HG02763 (cell line): Measurements from ENCODE around the gene CTSH.
A peak's percentile ranks its signal among the peaks of the same experiment; 100 is the strongest.

ENCODE experiments used
- ATAC-seq: cut with Tn5 transposase; IDR thresholded peaks from one replicate; pipeline ENCODE4 v1.9.1; 2021; ENCODE audit warnings: mild to moderate bottlenecking, moderate library complexity; ENCODE audit not compliant: unreplicated experiment

The CTSH gene

DNA sequence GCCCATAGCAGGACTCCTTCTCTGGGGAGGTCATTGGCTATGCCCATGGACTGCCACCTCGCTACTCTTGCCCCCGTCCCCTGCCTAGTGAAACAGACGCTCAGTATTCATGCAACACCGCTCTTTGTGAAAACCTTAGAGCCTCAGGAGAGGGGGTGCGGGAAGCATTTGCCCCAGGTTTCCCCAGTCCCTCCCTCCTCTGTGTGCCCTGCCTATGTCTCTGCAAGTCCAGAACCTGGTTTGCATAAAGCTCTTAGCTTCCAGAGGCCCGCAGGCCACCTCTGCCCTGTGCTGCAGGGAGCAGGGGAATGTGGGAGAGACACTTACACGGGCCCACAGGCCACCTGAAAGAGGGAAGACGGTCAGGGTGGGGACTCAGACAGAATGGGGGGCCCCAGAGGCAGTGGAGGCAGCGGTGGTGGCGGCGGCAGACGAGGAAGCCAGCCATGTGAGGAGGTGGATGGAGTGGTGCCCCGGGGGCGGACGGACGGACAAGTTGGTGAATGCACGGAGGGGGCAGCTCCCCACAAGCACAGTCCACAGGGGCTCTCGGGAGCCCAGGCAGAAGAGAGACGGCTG lies 33.8 kb upstream of the CTSH start:
- no peak for ATAC-seq

DNA sequence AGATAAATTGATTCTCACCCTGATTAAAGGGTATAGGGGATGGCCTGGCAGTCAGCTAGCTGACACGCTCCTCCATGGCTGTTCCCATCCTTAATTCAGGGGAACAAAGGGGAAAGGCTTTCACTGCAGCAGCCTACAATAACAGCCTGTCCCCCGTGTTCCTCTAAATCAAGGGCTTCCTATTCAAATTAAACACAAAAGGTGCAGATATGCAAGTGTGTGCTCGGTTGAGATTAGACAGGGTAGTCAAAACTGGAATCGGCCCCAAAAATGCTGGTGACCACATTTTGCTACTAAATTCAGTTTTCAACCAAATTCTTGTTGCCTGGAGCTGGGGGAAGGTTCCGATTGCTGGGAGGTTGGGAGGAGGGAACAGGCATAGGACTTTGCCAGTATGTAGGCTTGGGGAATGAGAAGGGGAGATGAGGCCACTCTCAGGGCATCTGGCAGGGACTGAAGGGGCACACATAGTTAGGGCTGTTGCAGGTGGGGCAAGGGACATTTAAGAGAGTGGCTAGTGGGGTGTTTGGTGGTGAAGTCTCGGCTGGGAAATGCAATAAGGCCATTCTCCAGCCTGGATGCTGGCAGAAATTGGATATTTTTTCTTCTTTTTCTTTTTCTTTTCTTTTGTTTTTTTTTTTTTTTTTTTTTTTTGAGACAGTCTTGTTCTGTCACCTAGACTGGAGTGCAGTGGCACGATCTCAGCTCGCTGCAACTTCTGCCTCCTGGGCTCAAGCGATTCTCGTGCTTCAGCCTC lies 32.9 kb upstream of the CTSH start:
- ATAC-seq: peak; percentile 20

DNA sequence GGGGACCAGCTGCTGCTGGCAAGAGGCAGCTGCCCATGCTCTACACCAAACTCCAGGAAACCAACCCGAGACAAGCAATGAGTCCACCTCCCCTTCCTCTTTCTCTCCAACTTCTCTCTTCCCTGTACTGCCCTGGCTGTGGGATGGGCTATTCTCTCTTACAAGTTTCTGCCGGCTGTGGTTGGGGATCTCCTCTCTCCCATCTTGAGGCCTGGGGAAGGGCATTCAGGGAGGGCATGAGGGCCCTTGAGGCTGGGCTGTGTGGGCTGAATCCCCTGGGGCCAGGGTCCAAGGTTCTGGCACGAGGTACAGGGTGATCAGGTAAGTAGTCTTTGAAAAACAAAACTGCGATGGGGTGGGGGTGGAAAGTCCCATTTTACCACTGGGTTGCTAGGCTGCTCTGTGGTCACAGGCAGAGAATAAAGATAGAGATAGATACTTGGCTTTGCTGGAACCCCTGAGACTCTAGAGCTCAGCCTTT lies 32.3 kb upstream of the CTSH start:
- peak; percentile 70 for ATAC-seq

DNA sequence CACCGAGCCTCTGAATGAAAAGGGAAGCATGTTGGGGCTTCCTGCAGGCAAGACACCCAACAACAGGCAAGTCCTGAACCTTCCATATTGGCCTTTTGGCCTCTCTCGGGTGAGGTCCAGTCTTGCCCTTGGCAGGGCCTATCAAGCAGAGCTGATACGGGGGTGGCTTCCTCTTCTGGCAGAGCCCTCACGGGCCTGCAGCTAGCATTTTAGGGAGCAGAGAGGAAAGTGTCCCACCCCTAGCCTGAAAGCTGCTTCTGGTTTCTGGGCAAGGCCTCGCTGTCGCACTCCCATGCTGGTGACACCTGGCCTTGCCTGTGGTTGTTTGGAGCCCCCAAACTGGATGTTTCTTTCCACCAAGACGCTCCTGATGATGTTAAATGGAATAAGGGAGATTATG lies 31.8 kb upstream of the CTSH start:
- no peak for ATAC-seq

DNA sequence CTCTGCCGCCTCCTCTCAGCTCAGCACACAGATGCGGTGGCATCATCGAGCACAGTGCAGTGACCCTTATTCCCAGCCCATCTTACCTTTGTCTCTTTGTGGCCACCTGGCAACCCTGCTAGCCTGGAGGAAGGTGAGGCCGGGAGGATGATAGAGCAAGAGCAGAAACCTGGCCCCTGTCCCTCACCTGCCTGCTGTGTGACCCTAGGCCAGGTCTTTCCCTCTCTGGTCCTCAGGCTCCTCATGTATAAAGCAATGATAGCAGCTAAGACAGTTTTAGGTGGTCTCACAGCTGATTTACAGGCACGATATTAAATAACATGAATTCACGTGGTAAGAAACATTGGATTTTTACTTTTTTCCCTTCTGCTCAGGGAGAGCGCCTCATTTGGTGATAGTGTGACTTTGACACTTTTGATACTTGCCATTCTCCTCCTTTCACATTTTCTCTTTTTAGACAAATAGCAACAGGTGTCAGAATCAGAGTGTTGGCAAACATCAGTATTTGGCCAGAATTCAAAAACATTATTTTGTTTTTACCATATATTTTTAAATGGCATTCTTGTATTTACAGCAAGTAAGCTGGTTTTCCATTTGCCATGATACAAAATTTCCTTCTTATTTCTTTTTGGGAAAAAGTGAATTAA lies 29.5 kb upstream of the CTSH start:
- no peak for ATAC-seq

DNA sequence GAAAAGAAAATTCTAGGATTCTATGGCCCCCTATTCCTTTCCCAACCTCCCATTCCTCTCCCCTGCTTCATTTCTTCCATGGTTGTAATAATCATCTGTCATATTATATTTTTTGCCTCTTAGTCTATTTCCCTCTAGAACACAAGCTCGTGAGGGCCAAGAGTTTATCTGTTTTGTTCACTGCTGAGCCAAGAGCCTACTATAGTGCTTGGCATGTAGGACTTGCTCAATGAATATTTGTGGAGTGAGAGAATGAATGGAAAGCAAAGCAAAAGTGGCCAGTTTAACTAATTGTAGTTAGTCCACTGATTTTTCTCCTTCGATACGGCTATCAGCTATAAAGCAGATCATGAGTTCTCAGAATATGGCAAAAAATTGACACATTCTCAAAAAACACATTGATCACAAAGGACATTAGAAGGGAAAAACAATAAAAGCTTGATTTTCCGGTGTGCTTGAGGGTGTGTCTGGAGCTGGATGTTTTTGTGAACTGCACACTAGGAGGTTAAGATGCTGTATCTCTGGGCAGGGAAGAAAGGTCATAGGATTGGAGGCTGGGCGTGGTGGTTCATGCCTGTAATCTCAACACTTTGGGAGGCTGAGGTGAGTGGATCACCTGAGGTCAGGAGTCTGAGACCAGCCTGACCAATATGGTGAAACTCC lies 25.0 kb upstream of the CTSH start:
- ATAC-seq: no peak

DNA sequence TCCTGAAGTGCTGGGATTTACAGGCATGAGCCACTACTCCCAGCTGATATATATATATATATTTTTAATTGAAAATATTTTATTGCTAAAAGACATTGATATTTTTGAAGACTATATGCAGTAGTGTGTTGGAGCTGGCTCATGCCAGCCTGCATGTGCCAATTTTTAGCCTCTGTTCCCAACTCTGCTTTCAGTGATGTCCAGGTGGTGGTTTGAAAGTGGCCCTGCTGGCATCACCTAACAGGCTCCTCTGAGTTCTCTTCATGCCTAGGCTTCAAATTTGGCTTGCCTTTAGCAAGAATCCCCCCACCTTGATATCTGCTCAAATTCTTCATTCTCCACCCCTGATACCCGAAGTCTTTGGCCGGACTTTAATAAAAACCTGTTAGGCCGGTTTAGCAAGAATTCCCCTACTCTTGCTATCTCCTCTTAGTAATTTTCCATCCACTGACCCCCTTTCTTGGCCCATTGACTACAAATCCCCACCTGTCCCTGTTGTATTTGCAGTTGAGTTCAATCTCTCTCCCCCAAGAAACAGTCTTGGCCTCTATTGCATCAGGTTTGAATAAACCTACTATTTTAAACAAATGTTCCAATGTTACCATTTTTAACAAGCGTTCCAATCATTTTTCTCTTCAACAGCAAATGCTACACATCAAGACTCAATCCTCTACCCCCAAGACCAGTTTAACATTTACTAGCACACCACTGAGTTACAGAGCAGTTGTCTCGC lies 23.9 kb upstream of the CTSH start:
- no peak for ATAC-seq

DNA sequence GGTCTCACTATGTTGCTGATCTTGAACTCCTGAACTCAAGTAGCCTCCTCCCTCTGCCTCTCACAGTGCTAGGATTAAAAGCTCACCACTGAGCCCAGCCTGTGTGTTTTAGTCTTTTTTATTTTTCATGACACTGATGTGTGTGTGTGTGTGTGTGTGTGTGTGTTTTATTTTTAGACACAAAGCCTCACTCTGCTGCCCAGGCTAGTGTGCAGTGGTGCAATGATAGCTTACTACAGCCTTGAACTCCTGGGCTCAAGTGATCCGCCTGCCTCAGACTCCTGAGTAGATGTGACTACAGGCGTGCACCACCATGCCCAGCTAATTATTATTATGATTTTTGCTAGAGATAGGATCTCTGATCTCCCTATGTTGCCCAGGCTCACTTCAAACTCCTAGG lies 23.3 kb upstream of the CTSH start:
- no peak for ATAC-seq

DNA sequence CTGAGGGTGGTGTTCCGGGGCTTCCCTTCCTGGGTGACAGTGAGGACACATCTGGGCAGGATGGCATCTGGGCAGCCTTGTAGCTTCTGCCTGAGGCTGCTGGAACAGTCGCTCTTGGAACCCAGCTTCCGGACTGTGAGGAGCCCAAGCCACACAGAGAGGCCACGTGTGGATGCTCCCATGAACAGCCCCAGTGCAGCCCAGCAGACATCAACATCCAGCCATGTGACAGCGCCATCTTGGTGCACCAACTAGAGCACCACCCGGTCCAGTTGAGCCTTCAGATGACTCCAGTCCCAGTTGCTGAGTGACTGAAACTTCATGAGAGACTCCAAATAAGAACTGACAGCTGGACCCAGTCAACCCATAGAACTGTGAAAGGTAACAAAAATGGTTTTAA lies 15.5 kb upstream of the CTSH start:
- no peak for ATAC-seq

DNA sequence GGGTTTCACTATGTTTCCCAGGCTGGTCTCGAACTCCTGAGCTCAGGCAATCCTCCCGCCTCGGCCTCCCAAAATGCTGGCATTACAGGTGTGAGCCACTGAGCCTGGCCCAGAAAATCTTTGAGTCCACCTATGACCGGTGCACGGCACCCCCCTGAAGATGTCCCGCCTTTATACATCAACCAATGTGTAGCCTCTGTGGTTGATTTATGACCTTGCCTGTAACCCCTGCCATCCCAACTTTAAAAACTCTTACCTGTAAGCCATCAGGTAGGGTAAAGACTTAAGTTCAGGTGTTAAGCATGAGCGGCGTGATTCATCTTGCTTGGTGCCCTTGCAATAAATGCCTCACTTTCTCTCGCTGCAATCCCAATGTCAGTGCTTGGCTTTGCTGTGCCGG lies 14.5 kb upstream of the CTSH start:
- ATAC-seq: no peak

DNA sequence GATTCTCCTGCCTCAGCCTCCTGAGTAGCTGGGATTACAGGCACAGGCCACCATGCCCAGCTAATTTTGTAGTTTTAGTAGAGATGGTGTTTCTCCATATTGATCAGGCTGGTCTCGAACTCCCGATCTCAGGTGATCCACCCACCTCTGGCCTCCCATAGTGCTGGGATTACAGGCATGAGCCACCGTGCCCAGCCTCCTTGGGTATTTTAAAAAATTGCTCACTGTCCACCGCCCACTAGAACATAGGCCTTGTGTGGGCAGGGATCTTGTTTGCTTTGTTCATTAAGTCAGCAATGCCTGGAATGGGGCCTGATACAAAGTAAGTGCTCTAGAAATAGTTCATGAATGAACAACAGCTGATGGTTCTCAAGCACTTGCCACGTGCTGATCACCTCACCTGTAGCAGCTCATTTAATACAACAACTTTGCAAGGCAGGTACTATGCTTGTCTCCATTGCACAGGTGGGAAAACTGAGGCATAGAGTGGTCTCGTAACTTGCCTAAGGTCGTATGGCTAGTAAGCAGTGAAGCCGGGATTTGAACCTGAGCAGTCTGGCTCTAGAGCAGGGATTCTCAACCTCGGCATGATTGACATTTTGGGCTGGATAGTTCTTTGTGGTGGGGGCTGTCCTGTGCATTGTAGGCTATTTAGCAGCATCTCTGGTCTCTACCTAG lies 12.7 kb upstream of the CTSH start:
- ATAC-seq: no peak

DNA sequence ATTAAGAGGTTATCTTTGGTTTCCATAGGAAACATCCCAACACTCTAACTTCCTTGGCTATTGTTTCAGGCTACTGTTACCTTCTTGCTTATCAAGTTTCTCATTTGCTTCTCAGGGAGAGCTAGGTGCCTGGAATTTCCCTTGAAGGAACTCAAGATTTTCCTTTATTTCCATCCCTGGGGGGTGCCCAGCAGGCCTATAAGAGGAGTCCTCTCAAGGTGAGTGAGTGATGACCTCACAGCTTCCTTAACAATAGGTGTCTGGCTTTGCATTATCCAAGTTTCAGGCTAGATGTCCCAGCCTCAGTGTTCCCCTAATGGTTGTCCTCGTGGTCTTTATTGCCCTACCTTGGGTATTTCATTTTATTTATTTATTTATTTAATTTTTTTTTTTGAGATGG lies 12.1 kb upstream of the CTSH start:
- ATAC-seq: no peak

DNA sequence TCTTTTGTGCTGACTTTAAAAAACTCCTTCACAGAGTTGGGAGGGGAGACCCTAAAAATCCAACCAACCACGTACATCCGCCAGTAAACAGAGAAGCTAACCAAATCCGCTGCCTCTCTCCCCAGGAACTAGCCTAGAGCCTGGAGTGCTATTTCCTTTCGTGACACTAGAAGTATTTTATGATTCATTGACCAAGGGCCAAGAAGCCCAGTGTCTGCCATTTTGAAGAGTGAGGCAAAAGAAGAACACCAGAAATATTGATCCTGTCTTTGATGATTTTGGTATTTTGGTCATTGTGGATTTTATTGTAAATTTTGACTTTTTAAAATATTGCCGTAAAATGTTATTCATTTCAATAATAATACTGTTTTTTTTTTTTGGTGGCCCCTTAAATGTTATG lies 10.5 kb upstream of the CTSH start:
- no peak for ATAC-seq

DNA sequence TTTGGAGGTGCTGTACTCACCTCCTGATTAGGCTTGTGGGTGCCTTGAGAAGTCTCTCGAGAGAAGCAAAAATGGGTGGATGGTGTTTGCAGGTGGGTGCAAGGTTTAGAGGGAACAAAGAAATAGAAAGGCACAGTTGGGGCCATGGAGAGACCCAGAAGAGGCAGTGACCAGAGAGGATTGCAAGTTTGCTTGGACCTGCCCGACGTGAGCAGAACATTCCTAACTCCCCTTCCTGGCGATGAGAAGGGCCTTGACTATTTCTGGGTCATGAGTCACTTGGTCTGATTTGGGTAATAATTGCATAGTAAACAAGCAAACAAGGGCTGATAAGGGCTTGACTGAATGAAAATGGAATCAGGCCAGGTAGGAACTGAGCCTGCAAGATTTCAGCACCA lies 7.0 kb upstream of the CTSH start:
- ATAC-seq: no peak

DNA sequence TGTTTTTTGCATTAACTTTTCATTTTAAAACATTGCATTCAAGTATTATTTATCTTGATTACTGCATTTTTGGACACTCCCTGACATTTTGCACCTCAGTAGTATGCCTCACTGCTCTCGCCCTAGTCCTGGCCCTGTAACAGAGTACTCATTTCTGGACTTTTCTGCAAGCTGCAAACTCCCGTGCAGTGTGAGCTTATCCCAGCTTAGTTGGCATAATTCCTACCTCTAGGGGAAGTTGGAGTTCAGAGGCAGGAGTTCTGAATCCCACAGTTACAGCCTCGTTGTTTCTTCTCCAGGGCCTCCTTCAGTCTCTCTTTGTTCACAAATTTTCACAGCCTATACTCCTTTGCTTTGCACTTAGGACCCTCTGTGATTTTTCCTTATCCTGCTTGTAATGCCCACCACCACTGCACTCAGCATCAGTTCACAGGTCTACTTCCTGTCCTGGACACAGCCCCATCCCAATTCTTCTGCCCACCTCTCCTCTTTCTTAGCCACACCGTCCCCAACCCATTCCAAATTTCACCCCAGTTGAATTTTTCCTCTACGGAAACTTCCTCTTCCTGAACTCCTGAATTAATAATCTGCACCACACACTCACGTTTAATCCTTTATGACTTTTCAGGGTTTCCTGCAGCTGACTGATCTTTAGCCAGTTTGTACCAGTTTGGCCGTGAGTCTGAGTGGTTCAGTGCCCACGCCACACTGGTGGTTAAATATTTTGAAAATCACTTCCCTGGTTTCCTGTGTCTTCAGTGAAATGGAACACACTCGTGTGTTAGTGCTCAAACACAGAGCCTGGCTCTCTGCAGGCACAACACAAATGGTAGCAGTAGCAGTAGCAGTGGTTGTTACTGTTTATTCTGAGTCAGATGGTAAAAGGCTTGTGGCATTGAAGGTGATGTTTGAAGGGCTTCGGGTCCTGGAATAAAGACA lies 6.3 kb upstream of the CTSH start:
- ATAC-seq: no peak

DNA sequence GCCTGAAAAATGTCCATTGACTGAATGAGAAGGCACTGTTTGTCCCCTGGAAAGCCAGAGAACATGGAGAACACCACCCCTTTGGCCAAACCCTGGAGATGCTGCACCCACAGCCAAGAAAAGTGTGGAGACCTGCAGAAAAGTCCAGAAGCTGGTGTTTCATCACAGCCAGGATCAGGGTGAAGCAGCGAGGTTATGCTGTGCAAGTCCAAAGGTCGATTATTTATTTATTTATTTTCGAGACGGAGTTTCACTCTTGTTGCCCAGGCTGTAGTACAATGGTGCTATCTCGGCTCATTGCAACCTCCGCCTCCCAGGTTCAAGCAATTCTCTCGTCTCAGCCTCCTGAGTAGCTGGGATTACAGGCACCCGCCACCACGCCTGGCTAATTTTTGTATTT lies 5.5 kb upstream of the CTSH start:
- ATAC-seq: no peak

DNA sequence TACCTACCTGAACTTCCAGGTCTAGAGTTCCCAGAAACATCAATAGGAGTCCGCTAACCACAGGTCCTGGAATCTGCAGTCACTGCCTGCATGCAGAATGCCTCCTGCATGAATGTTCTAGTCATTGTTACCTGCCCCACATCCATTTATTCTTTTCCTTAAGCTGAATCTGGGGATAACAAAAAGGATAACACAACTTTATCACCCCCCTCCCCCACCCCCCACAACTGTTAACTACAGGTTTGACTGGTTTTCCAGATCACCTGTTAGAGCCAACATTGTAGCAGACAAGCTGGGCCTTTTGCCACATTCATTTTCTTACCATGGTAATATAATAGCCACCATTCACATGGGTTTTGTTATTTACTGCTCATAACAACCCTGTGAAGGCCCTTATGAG lies 4.6 kb upstream of the CTSH start:
- no peak for ATAC-seq

DNA sequence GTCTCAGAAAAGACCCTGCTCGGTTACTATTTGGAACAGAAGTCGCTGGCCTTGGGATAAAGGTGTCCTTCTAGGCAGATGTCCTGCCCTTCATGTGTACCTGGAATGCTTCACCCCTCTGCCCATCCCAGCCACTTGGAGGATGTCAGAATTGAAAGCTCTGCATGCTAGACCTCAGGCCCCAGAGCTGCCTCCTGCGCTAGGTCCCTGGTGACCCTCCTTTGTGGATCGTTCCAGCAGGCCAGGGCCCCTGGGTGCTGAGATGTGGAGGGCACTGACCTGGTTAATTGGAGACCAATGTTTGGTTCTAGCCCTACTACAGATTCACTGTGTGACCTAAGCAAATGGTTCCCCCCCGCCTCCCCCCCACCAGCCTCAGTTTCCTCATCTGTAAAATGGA lies 2.7 kb upstream of the CTSH start:
- ATAC-seq: no peak

DNA sequence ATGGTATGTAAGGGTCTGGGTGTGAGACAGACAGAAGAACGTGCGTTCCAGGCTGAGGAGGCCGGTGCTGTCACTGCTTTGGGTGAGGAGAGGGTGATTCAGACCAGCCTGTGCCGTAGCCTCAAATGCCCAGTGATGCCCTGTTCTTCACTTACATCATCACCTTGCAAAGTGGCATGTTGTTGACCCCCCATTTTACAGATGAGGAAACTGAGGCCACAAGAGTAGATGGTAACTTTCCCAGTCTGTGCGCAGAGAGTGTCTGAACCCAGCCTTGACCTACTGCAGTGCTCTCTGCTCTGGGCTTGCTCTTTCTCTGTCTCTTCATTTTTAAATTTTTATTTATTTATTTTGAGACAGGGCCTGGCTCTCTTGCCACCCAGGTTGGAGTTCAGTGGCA lies 1.6 kb upstream of the CTSH start:
- no peak for ATAC-seq
